HG03135 (cell line): ENCODE data around the gene FLVCR2.
"Not testable (repeated sequence)": the region's sequence is repeated elsewhere in the genome, so short reads cannot be mapped to it uniquely, and the experiment has no call there.

Experiments used
- ATAC-seq: cut with Tn5 transposase; IDR thresholded peaks from one replicate; pipeline ENCODE4 v1.9.1; 2021; ENCODE audit warnings: mild to moderate bottlenecking, moderate library complexity; ENCODE audit not compliant: unreplicated experiment

Gene FLVCR2

GRCh38 chr14:75589931-75590330 is 11.5 kb downstream of the FLVCR2 start:
- no peak for ATAC-seq

GRCh38 chr14:75591331-75591946 is 13.0 kb downstream of the FLVCR2 start:
- no peak for ATAC-seq

DNA sequence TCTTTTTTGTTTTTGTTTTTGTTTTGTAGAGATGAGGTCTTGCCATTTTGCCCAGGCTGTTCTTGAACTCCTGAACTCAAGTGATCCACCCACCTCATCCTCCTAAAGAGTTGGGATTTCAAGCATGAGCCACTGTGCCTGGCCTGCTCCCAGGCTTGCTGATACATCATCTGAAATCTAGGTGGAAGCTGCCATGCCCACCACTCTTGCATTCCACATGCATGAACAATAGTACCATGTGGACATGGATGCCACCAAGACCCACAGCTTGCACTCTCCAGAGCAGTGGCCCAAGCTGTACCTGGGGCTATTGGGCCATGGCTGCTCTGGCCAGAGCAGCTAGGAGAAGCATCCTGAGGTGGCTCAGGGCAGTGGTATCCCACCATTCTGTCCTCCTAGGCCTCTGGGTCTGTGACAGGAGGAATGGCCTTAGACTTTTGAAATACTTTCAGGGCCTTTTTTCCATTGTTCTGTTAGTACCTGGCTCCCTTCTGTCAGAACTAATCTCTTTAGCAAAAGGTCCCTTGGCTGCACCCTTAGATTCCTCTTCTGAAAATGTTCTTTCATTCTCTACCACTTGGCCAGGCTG is 13.7 kb downstream of the FLVCR2 start:
- ATAC-seq: no peak

GRCh38 chr14:75595226-75595625 is 16.8 kb downstream of the FLVCR2 start:
- ATAC-seq: no peak

GRCh38 chr14:75597149-75597548 is 18.7 kb downstream of the FLVCR2 start:
- no peak for ATAC-seq

DNA sequence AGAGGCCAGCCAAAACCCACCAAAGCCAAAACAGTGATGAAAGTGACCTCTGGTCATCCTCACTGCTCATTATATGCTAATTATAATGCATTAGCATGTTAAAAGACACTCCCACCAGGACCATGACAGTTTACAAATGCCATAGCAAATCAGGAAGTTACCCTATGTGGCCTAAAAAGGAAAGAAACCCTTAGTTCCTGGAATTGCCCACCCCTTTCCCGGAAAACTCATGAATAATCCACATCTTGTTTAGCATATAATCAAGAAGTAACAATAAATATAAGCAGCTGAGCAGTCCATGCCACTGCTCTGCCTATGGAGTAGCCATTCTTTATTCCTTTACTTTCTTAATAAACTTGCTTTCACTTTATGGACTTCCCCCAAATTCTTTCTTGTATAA is 21.7 kb downstream of the FLVCR2 start:
- not testable (repeated sequence) for ATAC-seq

DNA sequence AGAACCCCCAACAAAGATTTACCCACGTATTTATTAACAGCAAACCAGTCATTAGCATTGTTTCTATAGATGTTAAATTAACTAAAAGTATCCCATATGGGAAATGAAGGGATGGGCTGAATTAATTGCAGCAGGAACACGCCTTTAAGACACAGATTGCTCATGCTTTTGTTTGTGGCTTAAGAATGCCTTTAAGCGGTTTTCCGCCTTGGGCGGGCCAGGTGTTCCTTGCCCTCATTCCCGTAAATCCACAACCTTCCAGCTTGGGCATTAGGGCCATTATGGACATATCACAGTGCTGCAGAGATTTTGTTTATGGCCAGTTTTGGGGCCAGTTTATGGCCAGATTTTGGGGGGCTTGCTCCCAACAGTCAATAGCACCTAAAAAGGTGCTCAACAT is 22.6 kb downstream of the FLVCR2 start:
- not testable (repeated sequence) for ATAC-seq

- ATAC-seq: no peak
Measured at GRCh38 chr14:75602503-75602902, 24.1 kb downstream of the FLVCR2 start.

- no peak for ATAC-seq
Measured at GRCh38 chr14:75604979-75605851, 26.8 kb downstream of the FLVCR2 start.

GRCh38 chr14:75605916-75606315 is 27.5 kb downstream of the FLVCR2 start:
- ATAC-seq: no peak

GRCh38 chr14:75607044-75607443 is 28.6 kb downstream of the FLVCR2 start:
- no peak for ATAC-seq

DNA sequence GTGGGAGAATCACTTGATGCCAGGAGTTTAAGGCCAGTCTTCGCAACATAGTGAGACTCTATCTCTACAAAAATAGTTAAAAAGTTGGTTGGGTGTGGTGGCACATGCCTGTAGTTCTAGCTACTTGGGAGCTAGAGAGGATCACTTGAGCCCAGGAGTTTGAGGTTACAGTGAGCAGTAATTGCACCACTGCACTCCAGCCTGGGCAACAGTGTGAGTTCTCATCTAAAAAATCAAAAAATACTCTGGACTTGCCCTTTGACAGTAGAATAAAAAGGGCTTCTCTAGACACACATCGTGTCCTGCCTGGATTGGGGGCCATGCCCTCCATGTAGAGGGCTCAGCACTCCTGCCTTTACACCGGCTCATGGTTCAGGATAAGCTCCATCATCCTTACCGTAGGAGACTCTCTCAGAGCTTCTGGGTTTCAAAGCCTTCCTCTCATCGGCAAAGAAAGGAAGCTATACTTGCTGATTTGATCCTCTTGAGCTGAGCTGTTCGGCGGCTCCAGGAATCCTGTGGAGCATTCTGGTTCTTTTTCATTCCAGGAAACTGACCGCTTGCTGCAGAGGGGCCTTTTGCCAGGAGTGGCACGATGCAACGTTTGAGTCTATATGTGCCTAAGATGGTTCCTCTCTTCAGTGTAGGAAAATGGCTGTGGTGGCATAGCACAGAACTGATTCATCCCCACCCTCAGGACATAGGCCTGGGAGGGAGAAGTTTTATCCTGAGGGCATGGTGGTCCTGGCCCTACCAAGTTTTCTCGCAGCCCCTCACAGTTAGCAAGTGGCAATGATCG is 29.6 kb downstream of the FLVCR2 start:
- ATAC-seq: no peak

GRCh38 chr14:75609116-75609515 is 30.7 kb downstream of the FLVCR2 start:
- ATAC-seq: no peak

DNA sequence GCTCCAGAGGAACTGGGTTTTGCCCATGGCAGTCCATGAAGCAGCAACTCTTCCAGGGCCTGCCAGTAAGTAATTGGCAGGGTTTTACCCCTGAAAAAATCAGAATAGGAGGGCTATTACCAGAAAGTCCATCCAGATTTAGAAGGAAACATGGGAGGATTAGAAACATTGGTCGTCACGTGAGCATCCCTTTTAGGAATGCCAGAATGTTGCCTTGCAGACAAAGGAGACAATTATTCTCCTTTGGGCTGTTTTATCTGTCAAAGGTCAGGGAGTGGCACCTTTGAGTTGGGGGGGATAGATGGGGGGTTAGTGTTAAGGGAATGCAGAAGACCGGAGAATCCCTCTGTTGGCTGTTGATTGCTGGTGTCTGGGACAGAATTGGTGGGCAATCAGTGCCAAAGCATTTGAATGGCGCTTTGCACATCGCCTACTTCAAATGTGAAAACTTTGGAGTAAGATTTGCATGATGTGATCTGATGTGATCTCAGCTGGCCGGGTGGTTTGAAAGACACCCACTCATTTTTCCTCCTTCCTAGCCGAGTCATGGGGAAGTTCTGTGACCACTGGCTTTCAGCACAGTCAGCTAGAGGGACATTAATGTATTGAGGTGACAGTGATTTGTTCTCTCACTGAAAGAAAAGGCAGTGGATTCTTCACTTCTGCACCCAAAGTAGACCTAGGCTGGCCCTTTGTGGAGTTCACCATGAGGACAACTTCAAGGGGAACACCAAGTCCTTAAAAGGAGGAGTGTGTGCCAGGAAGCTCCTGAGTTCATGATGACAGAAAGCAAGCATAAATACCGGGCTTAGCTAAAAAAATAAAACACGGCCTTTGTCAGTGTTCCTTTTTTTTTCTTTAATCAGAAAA is 31.4 kb downstream of the FLVCR2 start:
- no peak for ATAC-seq

DNA sequence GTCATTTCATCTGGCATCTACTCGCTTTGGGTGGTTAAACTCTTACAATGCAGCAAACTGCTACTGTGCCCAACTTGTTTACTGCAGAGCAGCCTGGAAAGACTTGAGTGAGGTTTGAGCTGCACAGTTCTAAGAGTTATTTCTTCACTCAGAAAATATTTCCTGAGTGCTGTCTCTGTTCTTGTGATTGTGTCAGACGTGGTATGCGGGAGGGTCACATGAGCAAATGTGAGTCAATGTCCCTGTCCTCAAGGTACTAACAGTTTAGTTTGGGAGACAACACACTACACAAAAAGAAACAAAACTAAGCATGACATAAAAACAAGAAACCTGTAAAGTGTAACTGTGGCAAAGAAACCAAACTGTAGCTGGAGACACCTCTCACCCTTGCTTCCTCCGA is 32.4 kb downstream of the FLVCR2 start:
- ATAC-seq: no peak

GRCh38 chr14:75612157-75612556 is 33.7 kb downstream of the FLVCR2 start:
- ATAC-seq: no peak

- ATAC-seq: no peak
Measured at GRCh38 chr14:75614179-75614578, 35.8 kb downstream of the FLVCR2 start.

DNA sequence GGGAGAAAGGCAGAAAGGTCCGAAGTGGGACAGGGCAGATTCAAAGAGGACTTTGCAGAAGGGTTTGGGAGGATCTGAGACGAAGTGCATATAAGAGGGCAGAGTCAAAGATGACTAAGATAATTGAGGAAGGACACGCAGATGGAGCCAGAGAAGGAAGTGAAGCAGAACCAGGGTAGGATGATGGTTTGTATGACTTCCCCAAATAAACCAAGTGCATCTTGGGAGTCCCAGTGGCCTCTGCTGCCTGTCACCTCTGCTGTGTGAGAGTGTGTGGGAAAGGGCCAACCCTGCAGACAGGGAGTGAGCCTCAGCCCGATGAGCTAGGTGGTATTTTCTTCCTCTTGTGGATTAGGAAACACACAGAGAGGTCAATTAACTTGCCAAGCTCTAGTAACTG is 36.8 kb downstream of the FLVCR2 start:
- ATAC-seq: no peak

- ATAC-seq: no peak
Measured at GRCh38 chr14:75619548-75619947, 41.1 kb downstream of the FLVCR2 start.

- ATAC-seq: no peak
Measured at GRCh38 chr14:75625034-75625433, 46.6 kb downstream of the FLVCR2 start.
